Measurements from ENCODE around the gene NOC4L.
"Not testable (repeated sequence)": the region's sequence is repeated elsewhere in the genome, so short reads cannot be mapped to it uniquely, and the experiment has no call there.

Gene NOC4L

GRCh38 chr12:132144115-132144809, at the start of gene NOC4L, which contains the start of gene DDX51:
Gene NOC4L (plus strand): TSS chr12:132144457. CDS start chr12:132144489, 32 bp downstream.
Gene DDX51 (minus strand): TSS chr12:132144319. CDS start chr12:132144296, 23 bp downstream.
- no peak for TF ChIP-seq CTCF (IDR thresholded peaks at IDR 0.05; ENCODE audit: low read length, missing control alignments)
- H3K4me3 ChIP-seq (replicated peaks; ENCODE audit: low read depth, low read length), result peak within 1 kb of the TSS; percentile 81
- DNase-seq (ENCODE audit: low read depth), result peak; percentile 96

DNA sequence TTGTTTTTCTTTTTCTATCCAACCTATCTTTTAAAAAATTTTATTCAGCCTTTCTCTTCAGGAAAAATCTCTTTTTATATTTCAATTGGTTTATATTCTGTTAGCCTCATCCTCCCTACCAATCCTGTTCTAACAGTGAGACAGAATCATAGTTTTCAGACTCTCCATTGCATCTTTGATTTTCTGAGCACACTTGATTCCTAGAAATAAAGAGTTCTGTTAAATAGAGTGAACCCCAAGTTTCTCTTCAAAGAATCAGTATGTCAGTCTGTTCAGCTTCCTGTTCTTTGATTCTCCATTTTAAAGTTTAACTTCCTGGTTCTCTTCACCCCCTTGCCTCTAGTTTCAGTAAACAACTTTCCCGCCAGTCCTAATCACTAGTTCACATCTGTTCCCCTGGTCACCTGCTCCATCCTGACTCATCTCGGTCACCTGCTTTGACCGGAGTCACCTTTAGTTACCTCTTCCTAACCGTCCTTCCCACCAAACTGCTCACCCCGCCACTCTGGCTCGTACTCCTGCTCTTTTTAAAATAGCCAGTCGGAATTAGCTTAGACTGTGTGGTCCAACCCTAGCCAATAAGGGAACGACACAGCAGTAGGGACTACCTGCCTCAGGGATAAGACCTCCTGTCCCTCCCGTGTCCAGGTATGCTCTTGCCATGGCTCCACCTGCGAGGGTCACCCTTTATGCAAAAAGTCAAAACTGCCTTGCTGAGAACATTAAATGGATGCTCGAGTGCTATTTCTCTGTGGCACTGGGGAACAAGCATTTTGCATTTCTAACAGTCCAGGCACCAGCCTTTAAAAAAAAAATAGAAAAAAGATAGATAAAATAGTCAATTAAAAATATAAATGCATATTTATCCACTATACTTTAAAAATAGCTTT, 48.5 kb upstream of the NOC4L start:
- H3K4me3 ChIP-seq (replicated peaks; ENCODE audit: low read depth, low read length), result no peak overlapping the region
- TF ChIP-seq CTCF (IDR thresholded peaks at IDR 0.05; ENCODE audit: low read length, missing control alignments), result no peak
- DNase-seq (ENCODE audit: low read depth), result no peak

DNA sequence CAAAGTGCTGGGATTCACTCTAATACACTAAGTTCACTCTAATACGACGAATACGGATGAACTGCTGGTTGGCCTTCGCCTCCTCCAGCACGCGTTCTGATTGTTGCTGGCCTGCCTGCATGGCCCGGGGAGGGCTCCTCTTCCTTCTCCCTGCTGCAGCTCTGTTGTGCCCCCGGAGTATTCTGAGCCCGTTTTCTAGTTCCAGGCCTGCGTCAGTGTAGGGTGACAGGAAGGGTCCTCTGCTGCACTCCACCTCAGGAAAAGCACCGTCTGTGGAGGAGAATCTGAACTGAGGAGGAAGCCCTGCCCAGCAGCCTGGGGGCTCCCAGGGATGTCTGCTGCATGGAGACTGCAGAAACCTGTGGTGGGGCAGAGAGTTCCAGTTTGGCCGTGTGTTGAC, 44.5 kb upstream of the NOC4L start:
- no peak for TF ChIP-seq CTCF (IDR thresholded peaks at IDR 0.05; ENCODE audit: low read length, missing control alignments)
- no peak overlapping the region for H3K4me3 ChIP-seq (replicated peaks; ENCODE audit: low read depth, low read length)
- DNase-seq (ENCODE audit: low read depth), result no peak

DNA sequence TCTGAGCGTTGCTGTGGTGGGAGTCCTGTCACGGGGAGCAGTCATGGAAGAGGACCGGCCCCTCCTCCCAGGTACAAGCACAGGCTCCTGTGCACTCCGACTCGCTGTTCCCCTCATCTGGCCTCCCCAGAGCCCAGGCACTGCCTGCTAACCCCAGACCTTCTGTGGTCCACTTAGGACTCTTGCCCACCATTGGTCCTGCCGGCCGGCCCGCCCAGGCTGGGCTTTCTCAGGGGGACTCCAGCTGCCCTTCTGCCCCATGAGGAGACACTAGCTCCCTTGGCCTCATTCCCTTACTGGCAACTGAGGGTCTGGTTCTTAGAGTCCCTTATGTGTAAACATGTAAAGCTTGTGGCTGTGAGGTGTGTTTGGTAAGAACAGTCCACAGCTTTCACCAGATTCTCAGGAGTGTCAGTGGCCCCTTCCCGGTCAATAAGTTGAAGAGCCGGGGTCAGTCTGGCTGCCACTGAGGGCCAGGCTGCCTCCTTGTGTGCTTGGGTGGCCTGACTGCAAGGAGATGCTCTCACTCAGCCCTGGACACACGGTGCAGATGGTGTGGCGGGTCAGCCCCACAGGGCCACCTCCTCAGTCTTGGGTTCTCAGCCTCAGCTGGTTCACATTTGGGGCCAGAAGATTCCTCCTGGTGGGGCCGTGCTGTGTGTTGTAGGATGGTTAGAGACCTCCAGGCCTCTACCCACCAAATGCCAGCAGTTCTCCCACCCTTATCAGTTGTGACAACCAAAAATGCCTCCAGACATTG, 43.8 kb upstream of the NOC4L start:
- H3K4me3 ChIP-seq (replicated peaks; ENCODE audit: low read depth, low read length), result no peak overlapping the region
- no peak for TF ChIP-seq CTCF (IDR thresholded peaks at IDR 0.05; ENCODE audit: low read length, missing control alignments)
- no peak for DNase-seq (ENCODE audit: low read depth)

DNA sequence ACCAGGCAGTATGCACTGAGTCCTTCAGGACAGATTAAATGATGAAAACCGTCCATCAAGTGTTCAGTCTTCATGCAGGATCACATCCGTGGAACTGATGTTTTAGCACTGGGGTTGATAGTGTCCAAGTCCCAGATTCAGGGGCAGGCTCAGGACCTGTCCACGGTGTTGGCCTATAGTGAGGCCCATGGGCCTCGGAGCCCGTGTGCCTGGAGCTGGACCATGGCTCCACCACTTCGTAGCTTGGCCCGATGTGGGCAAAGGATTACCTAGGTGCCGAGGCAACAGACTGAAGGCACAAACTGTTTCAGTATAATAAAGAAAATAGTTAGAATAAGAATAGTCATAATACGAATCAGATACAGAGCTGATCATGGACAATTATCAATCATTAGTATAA, 42.0 kb upstream of the NOC4L start:
- no peak for DNase-seq (ENCODE audit: low read depth)
- no peak overlapping the region for H3K4me3 ChIP-seq (replicated peaks; ENCODE audit: low read depth, low read length)
- TF ChIP-seq CTCF (IDR thresholded peaks at IDR 0.05; ENCODE audit: low read length, missing control alignments), result no peak

GRCh38 chr12:132103072-132103471, 41.2 kb upstream of the NOC4L start:
- H3K4me3 ChIP-seq (replicated peaks; ENCODE audit: low read depth, low read length); DNase-seq (ENCODE audit: low read depth): not testable (repeated sequence)

All from fibroblast of pulmonary artery (primary cell).